AG04449 (cell line): ENCODE data around the gene FXYD7.
A peak's percentile ranks its signal among the peaks of the same experiment; 100 is the strongest.

ENCODE experiments used
- CTCF ChIA-PET: fragments of 350-600 bp; formaldehyde crosslinking; extraction: SDS; loops from one replicate; lab custom pipeline; 2021; ENCODE audit warnings: antibody characterized with exemption; lab: Yijun Ruan, JAX
- POLR2A ChIA-PET: fragments of 400-600, 350-600 bp; formaldehyde crosslinking; extraction: SDS; loops from one replicate; lab custom pipeline; 2020; ENCODE audit warnings: antibody characterized with exemption, inconsistent platforms; lab: Yijun Ruan, JAX
- DNase-seq: peaks from one replicate; pipeline ENCODE4 v3.0.0-alpha.2; 2010; ENCODE audit warnings: low read depth, low spot score
- H3K4me3 ChIP-seq: 2 replicates; pipeline ENCODE4 v1.5.1; 2011; ENCODE audit warnings: low read depth, mild to moderate bottlenecking, control low read depth, low read length
- TF ChIP-seq, protein P1 (sequence below): IDR thresholded peaks from one replicate; pipeline ENCODE4 v1.5.1; 2011; ENCODE audit warnings: mild to moderate bottlenecking, moderate library complexity, low read length, control low read depth, inconsistent platforms; ENCODE audit not compliant: insufficient read depth; ENCODE audit errors: missing control alignments

FXYD7 gene, protein sequence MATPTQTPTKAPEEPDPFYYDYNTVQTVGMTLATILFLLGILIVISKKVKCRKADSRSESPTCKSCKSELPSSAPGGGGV

DNA sequence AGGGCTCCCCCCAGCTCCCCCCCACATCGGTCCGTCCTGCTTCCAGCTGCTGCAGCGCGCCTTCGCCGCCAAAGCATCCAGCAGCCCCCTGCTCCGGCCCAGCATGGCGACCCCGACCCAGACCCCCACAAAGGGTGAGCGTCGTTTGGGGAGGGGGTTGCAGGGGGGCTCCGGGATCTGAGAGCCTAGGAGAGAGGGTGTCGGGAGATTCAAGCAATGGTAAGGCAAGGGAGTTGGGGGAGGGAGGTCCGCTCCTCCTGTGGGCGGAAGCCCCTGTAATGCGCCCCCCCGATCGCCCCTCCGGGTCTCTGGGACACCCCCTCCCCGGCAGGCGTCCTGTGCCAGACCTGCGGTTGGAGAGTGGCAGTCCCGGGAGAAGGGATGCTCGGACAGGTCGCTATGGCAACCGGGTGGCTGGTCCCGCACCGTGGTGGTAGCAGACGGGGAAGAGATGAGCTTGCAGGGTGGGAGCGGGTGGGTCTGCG, at the start of gene FXYD7:
Gene FXYD7, plus strand, starts transcription at position 25 of the 485 bp plus-strand sequence. Its CDS starts 79 bp downstream, at position 104.
- TF ChIP-seq, protein P1, sequence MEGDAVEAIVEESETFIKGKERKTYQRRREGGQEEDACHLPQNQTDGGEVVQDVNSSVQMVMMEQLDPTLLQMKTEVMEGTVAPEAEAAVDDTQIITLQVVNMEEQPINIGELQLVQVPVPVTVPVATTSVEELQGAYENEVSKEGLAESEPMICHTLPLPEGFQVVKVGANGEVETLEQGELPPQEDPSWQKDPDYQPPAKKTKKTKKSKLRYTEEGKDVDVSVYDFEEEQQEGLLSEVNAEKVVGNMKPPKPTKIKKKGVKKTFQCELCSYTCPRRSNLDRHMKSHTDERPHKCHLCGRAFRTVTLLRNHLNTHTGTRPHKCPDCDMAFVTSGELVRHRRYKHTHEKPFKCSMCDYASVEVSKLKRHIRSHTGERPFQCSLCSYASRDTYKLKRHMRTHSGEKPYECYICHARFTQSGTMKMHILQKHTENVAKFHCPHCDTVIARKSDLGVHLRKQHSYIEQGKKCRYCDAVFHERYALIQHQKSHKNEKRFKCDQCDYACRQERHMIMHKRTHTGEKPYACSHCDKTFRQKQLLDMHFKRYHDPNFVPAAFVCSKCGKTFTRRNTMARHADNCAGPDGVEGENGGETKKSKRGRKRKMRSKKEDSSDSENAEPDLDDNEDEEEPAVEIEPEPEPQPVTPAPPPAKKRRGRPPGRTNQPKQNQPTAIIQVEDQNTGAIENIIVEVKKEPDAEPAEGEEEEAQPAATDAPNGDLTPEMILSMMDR: no peak
- DNase-seq: no peak
- ChIA-PET POLR2A (interaction anchor here (1.2 kb wide), 1 partner anchor 19 kb away, joined by 3 read pairs; no protein-coding TSS in a partner anchor), CTCF (interaction anchor here (1.1 to 7.8 kb wide), 7 partner anchors 8 to 118 kb away, joined by 3 to 104 read pairs (median 5); partner anchors contain the start of genes FXYD5 and LGI4)
- H3K4me3 ChIP-seq: peak within 1 kb of the TSS; percentile 8; the same call in 1 of the 2 replicates

DNA sequence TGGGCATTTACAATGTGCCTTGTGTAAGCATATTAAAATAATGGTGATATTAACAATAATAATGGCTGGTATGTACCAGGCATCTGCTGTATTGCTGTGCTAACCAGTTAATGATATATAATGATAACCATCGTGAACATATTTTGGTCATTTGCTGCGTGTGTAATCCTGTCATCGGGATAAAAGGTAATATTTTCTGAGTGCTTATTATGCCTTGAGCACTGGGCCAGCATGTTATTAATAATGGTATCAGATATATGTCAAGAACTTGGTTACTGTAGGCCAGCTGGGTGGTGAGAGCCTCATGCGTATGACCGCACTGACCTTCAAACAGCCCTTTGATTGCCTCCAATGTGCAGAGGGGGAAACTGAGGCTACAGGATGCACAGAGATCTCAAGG, 49.6 kb upstream of the FXYD7 start:
- no peak overlapping the region for H3K4me3 ChIP-seq
- TF ChIP-seq, protein P1: no peak
- ChIA-PET POLR2A (no interaction called here), CTCF (interaction anchor here (0.9 to 5.0 kb wide), 5 partner anchors 23 to 62 kb away, joined by 3 to 57 read pairs (median 23); partner anchors contain the start of gene LGI4)
- DNase-seq: no peak

DNA sequence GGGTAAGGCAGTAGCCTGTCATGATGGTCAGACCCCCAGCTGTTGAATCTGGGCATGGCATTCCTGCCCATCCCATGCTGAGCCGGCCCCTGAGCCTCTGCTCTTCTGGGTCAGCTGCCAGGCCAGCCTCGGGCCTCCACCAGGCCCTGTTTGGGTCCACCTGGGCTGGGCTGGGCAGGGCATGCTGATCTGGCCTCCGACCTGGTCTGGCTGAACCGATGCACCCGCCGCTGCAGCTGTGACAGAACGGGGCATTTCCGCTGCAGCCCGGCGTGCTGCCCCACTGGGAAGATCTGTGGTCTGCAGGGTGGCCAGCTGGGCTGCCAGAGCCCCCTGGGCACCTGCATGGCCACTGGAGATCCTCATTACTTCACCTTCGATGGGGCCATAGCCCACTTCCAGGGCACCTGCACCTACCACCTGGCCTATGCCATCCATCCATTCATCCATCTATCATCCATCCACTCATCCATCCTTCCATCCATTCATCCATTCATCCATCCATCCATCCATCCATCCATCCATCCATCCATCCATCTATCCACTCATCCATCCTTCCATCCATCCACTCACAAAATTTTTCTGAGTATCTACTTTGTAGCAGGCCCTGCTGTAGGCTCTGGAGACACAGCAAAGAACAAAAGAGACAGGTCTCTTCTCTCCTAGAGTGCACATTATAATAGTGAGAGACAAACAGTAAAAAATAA, 49.0 kb upstream of the FXYD7 start:
- POLR2A ChIA-PET: no interaction called here
- CTCF ChIA-PET: interaction anchor here (1.6 to 5.0 kb wide), 4 partner anchors 24 to 48 kb away, joined by 3 to 57 read pairs (median 26); partner anchors contain the start of gene LGI4
- TF ChIP-seq, protein P1: no peak
- DNase-seq: no peak
- no peak overlapping the region for H3K4me3 ChIP-seq

DNA sequence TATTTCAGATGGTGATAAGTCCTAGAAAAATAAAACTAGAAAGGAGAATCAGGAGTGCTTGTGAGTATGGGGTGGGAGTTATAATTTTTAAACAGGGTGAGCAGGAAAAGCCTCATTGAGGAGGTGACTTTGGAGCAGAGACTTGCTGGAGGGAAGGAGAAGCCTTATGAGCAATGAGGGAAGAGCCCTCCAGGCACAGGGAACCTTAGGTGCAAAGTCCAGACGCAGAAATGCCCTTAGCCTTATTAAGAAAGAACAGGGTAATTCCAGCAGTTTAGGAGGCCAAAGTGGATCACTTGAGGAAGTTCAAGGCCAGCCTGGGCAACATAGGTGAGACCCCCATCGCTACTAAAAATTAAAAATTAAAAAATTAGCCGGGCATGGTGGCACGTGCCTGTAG, 48.4 kb upstream of the FXYD7 start:
- no peak overlapping the region for H3K4me3 ChIP-seq
- no peak for DNase-seq
- TF ChIP-seq, protein P1: no peak
- ChIA-PET POLR2A (no interaction called here), CTCF (no interaction called here)

DNA sequence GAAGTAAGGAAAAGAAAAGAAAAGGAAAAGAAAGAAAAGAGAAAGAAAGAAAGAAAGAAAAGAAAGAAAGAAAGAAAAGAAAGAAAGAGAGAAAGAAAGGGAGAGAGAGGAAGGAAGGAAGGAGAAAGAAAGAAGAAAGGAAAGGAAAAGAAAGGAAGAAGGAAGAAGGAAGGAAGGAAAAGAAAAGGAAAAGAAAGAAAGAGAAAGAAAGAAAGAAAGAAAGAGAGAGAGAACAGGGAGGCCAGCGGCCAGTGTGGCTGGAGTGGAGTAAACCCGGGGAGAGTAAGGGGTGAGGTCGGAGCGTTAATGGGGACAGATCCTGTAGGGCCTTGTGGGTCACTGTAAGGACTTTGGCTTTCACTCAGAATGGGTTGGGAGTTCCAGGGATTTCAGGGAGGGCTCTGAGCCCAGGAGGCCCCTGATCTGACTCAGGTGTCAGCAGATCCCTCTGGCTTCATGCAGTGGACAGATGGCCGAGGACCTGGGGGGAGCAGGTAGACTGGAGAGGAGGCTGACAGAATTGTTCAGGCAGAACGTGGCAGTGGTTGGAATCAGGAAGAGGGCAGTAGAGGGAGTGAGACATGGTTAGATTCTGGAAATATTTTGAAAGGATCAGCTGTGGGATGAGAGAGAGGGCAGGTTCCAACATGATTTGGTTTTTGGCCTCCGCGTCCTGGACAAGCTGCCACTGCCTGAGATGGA, 47.2 kb upstream of the FXYD7 start:
- no peak overlapping the region for H3K4me3 ChIP-seq
- ChIA-PET CTCF (interaction anchor here (1.0 to 1.5 kb wide), 5 partner anchors 11 to 52 kb away, joined by 3 to 6 read pairs (median 3); no protein-coding TSS in a partner anchor), POLR2A (no interaction called here)
- TF ChIP-seq, protein P1: no peak
- DNase-seq: no peak
